Stimulated activated CD4-positive, alpha-beta T cell treated with anti-CD3 and anti-CD28 coated beads, TNF-alpha, amount 100 ng/mL, for 48 hours (primary cell): Measurements from ENCODE around the gene ZNF502.
A peak's percentile ranks its signal among the peaks of the same experiment; 100 is the strongest.
"Not testable (repeated sequence)": the region's sequence is repeated elsewhere in the genome, so short reads cannot be mapped to it uniquely, and the experiment has no call there.

Experiments used
- DNase-seq, 3 donors: peaks; one replicate each; pipeline ENCODE4 v3.0.0-alpha.2; 2020; ENCODE audit warnings: low read depth in 3 of 3

Gene ZNF502

DNA sequence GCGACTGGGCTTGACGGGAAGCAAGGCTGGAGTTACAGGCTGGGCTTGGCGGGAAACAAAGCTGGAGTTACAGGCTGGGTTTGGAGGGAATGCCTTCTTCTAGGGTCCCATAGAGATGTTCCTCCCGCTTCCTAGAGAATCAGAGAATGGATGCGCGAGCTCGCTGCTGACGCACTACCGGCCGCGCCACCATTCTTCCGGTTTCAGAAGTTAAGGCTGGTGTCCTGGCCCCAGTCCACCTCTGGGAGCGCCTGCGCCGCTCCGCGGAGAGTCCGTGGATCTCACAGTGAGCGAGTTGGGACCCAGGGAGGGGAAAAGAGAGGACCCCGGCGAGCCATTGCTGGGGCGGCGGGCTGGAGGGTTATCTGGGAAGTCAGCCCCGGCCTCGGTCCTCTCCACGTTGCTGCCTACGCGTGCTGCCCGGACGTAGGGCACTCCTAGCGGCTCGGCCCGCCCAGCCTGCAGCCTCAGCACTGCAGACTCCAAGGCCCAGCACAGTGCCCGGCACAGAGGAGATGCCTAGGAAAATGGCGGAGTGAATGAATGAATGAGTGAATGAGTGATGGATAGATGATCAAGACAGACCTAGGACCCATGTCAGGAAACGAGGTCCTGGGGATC, at the start of gene ZNF502:
Gene ZNF502, plus strand, starts transcription at position 206 of the 621 bp plus-strand sequence. CDS start 7,602 bp downstream, outside the sequence.
- peak; percentile 20 to 51 (median 45) for DNase-seq

DNA sequence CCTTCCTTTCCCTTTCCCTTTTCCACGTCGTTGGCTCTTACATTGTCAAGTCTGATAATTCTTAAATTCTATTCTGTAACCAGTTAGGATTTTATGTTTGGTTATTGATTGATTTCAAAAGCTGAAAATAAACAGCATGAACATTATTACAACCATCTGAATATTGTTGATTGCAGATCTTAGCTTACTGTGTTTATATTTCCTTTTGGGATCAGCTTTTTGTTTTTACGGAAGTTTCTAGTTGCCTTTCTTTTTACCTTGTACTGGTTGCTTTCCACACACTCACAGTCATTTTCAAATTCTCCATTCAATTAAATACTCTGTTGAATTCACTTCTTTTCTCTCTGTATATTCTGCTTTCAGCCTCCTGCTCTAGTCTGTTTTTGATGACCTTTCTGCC, 47.3 kb upstream of the ZNF502 start:
- DNase-seq: no peak

DNA sequence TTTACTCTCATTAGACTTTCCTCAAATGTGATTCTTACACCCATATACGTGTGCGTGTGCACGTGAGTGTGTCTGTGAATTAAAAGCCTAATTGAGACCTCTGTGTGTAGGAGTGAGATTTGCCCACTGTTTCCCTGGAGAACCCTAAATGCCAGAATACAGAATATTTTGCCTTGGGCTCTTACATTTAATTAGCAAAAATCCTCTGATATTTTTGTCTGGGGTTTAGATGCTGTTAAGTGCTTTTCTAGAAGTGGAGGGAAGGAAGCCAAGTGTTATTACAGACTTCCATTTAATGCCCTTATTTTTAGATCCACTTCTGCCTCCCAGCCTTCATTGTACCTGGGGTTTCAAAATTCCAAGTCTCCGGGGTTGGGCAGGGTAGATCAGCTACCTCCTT, 46.1 kb upstream of the ZNF502 start:
- DNase-seq: no peak

DNA sequence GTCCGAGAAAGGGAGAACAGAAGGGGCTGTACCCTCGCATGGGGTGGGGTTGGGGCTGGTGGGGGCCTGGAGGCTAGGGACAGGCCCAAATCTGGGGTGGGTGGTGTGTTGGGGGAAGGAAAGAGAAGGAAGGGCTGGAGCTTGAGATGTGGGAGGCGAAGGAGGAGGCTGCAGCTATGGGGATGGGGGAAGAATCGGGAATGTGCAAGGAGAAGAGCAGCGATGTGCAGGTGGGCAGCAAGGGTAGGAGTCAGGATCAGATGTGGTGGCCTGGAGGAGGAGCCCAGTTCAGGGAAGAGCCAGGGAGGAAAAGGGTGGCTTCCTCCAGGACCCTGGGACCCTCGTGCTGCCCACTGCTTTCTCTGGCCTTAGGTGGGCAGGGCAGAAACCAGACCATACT, 42.7 kb upstream of the ZNF502 start:
- no peak for DNase-seq

DNA sequence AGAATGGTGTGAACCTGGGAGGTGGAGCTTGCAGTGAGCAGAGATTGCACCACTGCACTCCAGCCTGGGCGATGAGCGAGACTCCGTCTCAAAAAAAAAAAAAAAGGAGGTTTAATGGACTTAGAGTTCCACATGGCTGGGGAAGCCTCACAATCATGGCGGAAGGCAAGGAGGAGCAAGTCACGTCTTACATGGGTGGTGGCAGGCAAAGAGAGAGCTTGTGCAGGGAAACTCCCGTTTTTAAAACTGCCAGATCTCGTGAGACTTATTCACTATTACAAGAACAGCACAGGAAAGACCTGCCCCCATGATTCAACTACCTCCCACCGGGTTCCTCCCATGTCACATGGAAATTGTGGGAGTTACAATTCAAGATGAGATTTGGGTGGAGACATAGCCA, 39.0 kb upstream of the ZNF502 start:
- DNase-seq: not testable (repeated sequence)

DNA sequence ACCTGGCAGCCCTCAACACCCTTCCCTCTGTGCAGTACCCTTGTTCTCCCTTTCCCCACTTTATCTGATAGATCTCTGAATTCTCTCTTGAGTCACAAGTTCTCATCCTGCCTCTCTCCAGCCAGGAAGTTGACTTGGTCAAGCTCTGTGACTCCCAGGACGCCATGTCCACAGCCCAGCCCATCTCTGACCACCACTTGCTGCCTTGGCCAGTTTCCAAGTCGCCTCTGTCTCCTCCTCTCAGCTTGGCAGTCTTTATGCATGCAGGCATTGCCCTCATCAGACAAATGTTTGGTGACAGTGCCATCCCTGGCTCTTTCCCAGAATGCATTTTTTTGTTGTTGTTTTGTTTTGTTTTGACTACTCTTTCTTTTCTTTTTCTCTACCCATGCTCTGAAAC, 38.2 kb upstream of the ZNF502 start:
- no peak for DNase-seq

DNA sequence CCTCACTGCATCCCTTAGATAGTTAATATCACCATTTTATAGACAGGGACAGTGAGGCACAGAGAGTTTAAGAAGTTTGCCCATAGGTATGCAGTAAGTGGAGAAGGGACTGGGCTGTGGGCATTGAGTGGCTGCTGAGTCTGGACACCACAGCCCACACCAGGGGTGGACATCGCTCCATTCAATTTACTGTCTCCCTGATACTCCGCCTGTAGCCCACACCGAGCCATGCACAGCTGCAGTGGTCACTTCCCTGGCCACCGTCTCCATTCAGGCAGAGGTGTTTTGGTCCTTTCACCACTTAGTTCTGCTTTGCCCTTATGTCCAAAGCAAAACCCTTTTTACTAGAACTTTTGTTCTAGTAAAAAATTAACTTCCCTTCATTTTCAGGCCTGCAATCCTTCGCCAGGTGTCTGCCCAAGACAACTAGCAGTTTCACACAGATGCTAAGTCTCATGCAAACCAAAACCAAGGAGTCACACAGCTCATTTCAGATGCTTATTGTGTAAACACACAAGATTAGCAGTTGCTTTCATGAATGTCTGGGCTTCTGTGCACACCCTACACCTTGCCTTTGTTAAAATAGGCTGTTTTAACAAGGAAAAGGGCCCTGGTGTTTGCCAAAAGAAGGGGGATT, 33.9 kb upstream of the ZNF502 start:
- no peak for DNase-seq

DNA sequence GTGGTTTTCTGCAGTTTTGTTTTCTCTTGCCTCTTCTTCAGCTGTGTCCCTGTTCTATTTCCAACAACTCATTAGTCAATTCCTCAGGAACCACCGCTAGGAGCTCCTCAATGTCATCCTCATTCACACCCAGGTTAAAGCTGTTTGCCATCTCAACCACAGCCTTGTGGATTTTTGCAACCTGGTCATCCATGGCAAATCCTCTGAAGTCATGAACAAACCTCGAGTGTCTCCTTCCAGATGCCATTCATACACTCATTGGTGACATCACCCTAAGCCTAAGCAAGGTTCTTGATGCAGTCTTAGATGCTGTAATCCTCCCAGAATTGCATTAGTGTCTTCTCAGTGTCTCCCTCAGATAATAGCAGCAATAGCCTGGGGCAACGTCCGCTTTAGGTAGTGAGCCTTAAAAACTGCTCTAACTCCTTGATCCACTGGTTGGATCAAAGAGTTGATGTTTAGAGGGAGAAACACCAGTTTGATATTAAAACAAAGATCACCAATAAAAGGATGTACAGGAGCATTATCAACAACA, 31.5 kb upstream of the ZNF502 start:
- DNase-seq: no peak

DNA sequence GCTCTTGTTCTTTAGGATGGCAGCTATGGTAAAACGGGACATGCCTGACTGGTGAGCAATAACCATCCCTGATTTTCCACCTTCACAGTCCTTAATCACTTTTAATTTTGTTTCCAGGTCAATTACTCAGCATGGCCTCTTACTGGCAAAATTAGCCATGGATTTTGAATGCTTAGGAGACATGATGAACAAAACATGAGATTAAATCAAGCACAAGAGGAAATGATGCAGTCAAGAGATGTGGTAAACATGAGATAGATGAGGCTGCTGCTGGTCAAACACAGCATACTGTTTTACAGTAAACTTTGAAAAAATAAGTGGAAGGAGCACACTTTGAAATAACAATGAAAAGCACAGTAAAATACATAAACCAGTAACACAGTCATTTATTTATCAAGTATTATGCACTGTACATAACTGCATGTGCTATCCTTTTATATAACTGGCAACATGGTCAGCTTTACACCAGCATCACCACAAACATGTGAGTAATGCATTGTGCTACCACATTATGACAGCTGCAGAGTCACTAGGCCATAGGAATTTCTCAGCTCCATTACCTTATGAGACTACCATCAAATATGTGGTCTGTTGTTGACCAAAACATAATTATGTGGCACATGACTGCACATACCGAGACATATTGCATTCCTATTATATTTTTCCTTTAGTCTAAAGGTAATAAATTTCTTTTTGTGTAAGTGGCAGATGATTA, 30.1 kb upstream of the ZNF502 start:
- DNase-seq: no peak

DNA sequence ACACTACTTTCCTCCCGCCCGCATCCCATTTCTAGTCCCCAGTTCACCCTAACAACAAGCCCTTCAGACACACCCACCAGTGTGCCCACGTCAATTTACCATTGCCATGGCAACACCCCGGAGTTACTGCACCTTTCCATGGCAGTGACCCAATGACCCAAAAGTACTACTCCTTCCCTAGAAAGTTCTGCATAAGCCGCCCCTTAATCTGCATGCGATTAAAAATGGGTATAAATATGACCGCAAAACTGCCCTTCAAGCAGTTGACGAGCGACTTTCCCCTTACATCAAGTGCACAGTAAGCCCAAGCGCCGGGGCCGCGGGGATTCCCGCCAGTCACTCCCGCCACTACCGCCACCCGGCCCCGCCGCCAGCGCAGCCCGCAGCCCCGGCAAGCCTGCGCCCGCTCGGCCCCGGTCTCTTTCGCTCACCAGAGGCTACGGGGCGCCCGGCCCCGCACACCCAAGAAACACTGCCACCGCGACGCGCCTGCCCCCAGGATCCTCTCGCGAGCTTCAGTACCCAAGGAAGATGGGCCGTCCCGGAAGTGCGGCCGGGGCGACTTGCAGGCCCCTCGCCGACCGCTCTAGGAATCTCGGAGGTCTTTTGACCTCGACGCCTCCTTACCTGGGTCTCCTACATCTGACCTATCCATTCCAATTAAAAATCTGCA, 27.2 kb upstream of the ZNF502 start:
- peak; percentile 5 to 48 (median 37) for DNase-seq

DNA sequence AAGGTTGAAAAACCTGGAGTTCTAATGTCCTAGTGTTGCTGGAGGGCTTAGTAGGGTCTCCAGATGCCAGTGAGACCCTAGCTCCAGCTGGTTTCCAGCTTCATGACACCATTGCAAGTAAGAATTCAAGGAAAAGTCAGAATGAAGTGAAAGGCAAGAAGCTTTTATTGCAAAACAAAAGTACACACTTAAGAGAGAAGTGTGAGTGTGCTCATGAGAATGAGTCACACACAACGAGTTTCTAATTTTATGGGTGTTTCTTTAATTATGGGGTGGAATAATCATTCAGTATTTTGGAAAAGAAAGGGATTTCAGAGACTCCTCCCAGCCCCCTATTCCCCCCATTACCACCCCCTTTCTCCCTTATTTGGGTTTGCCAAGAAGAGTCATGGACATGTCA, 24.6 kb upstream of the ZNF502 start:
- DNase-seq: no peak

DNA sequence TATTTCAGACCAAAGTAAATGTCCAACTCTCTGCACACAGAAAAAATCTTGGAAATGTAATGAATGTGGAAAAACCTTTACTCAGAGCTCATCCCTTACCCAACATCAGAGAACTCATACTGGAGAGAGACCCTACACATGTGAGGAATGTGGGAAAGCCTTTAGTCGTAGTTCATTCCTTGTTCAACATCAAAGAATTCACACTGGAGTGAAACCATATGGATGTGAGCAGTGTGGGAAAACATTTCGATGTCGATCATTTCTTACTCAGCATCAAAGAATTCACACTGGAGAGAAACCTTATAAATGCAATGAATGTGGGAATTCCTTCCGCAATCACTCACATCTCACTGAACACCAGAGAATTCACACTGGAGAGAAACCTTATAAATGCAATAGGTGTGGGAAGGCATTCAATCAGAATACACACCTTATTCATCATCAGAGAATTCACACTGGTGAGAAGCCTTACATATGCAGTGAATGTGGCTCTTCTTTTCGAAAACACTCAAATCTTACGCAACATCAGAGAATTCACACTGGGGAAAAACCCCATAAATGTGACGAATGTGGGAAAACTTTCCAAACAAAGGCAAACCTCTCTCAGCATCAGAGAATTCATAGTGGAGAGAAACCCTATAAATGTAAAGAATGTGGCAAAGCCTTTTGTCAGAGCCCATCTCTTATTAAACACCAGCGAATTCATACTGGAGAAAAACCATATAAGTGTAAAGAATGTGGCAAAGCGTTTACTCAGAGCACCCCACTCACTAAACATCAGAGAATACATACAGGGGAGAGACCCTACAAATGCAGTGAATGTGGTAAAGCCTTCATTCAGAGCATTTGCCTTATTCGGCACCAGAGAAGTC, 9.0 kb downstream of the ZNF502 start:
- no peak for DNase-seq

DNA sequence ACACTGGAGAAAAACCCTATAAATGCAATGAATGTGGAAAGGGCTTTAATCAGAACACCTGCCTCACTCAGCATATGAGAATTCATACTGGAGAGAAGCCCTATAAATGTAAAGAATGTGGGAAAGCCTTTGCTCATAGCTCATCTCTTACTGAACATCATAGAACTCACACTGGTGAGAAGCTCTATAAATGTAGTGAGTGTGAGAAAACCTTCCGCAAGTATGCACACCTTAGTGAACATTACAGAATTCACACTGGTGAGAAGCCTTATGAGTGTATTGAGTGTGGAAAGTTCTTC, 9.6 kb downstream of the ZNF502 start:
- no peak for DNase-seq

DNA sequence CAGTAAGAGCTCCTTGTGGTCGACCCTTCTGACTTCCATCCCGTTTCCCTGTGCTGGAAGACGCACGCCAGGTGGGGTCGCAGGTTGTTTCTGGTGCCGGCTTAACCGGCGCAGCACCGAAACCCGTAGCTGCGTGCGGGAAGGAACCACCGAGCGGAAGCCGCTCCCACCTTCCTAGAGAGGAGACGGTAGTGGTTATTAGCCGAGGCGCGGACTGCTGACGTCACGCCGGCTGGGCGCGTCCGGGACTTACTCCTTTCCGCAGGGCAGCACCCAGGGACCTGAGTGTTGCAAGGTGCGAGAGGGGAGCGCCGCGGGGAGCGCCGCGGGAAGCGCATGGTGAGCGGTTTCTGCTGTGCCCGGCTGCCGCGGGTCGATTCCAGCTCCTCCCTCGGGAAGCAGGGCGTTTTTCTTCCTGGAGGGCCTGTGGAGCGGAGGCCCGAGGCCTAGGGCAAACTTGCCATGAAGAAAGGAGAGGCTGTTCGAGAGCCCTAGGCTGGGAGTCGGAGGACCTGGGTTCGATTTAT, 17.0 kb downstream of the ZNF502 start, which contains the start of gene ZNF501:
Gene ZNF501, plus strand, starts transcription at position 252 of the 527 bp plus-strand sequence. CDS start 4,787 bp downstream, outside the sequence.
- DNase-seq: peak; percentile 62 to 87 (median 76)

DNA sequence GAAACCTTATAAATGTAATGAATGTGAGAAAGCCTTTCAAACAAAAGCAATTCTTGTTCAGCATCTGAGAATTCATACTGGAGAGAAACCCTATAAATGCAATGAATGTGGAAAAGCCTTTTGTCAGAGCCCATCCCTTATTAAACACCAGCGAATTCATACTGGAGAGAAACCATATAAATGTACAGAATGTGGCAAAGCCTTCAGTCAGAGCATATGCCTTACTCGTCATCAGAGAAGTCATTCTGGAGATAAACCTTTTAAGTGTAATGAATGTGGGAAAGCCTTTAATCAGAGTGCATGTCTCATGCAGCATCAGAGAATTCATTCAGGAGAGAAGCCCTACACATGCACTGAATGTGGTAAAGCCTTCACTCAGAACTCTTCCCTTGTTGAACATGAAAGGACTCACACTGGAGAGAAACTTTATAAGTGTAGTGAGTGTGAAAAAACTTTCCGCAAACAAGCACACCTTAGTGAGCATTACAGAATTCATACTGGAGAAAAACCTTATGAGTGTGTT, 22.2 kb downstream of the ZNF502 start:
- no peak for DNase-seq

DNA sequence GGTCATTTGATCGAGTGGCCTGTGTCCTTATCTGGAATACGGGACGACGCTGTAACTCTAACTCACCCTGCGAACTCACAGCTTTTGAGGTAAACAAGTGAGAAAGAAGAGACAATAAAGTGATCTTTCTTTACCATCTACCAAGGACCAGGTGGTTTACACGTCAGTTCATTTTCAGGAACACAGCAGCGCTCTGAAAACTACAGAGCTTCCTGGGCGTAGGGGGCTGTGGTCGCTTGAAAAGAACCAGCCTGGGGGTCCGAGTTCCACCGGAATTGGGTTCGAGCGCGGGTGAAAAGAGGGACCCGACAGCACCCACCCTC, 48.6 kb downstream of the ZNF502 start:
- no peak for DNase-seq

DNA sequence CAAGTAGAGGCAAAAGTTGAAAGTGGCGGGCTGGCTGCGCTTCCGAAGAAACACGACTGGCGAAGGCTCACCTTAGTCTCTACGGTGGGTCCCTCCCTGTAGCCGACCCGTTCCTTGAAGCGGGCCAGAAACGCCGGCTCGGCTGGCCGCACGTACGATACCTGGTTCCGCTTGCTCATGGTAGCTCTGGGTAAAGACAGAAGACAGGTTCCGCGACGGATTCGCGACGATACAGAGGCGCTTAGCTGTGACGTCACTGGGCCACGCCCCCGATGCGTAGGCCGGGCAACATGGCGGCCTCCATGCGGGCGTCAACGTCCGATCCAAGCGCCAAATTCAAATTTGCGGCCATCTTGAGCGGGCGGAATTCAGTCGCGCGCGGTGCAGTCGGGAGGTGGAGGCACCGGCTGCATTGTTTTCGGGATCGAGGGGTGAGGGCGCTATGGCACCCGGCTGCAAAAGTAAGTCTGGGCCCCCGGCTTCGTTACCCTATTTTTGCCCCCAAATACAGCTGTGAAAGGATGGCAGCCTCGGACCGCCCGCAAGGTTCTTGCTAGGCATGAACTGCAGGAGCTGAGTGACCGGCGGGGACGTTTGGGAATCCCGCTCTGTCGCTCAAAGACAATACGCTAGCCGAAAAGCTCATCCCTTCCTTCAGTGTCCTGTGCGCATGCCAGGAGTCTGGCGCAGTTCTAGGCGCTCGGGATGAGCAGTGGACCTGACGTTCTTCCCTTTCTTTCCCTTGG, 49.1 kb downstream of the ZNF502 start, which contains the start of the genes KIAA1143 and KIF15:
Gene KIAA1143, minus strand, starts transcription at position 196 of the 746 bp plus-strand sequence. Its CDS starts 17 bp downstream, at position 179.
Gene KIF15, plus strand, starts transcription at position 371 of the 746 bp plus-strand sequence. Its CDS starts 72 bp downstream, at position 443.
- peak; percentile 95 to 98 (median 97) for DNase-seq

DNA sequence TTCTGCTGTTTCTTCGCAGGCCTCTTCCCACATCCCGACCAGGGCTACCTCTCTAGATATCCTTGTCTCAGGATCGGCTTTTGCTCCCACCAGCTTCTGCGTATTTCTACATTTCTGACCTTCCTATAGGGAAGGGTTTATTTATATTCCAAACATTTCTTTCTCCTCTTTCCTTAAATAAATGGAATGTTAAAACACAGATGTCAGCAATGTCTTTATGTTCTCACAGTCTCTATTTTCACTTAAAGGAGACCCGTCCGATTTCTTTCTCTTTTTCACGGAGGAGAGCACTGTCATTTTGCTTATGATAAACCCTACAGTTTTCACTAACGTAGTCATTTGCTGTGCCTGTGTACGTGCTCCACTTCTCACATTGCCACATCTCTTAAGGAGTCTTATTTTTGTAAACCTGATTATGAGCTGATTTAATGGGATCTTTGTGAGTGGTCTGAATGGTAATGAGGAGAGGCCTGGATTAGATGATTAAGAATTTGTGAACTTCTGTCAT, 49.8 kb downstream of the ZNF502 start:
- no peak for DNase-seq

DNA sequence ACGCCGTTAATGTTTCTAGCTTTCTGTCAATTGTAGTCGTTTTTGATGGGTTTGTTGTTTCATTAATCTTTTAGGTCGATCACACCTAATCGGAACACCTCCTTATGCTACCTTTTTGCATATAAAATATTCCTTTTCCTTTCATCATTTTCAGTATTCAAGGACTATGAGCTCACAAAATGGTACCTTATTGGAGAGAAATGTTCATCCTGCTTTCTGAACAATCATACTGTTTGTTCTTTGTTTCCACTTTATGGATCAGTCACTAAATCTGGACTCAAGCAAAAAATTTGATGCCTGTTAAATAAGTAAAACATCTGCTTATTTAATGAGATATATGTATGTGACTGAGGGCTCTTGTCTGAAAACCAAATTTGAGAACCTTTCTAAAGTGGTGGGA, 50.2 kb downstream of the ZNF502 start:
- DNase-seq: no peak

DNA sequence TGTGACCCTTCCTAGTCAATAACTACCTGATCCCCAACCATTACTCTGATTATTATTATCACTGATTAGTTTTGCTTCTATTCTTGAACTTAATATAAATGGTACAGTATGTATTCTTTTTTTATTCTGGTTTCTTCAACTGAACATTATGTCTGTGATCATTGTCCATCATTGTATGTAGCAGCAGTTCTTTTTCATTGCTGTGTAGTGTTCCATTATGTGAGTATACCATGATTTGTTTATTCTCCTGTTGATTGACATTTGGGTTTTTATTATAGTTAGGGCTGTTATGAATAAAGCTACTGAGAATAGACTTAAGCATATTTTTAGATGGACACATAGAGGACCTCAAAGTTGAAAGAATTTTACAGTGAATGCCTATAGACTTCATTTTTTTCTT, 51.8 kb downstream of the ZNF502 start:
- no peak for DNase-seq
